ENCODE results near the gene NRIP1.

DNA sequence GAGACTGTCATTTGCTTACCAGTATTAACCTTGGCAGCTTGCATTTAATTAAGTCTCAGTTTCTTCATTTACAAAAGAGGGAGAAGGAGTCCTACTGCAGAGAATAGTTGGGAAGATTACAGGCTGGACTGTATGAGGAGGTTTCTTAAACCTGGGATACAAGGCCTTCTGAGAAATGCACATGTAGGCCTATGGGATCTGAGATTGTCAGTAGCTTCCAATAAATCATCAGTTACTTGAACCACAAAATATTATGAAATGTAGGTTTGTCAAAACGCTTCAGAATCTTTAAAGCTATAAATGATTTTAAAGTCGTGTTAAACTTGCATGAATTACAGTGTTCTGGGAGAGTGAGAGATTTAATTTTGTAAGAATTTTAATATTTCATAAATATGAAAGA is 69.6 kb downstream of the NRIP1 start:
- TF ChIP-seq POLR2A (IDR thresholded peaks at IDR 0.05) (no peak), POLR2AphosphoS5 (IDR thresholded peaks at IDR 0.05) (no peak)
- TF ChIP-seq, protein P1, sequence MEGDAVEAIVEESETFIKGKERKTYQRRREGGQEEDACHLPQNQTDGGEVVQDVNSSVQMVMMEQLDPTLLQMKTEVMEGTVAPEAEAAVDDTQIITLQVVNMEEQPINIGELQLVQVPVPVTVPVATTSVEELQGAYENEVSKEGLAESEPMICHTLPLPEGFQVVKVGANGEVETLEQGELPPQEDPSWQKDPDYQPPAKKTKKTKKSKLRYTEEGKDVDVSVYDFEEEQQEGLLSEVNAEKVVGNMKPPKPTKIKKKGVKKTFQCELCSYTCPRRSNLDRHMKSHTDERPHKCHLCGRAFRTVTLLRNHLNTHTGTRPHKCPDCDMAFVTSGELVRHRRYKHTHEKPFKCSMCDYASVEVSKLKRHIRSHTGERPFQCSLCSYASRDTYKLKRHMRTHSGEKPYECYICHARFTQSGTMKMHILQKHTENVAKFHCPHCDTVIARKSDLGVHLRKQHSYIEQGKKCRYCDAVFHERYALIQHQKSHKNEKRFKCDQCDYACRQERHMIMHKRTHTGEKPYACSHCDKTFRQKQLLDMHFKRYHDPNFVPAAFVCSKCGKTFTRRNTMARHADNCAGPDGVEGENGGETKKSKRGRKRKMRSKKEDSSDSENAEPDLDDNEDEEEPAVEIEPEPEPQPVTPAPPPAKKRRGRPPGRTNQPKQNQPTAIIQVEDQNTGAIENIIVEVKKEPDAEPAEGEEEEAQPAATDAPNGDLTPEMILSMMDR (IDR thresholded peaks at IDR 0.05), result no peak

Data from transverse colon (tissue), 4 donors.